Type B pancreatic cell (in vitro differentiated cells): ENCODE measurements around the gene CNOT1. TPM values are rescaled to one million over a fixed set of nuclear protein-coding genes. Genes with fewer than 3 reads are reported as not detected.
A peak's percentile ranks its signal among the peaks of the same experiment; 100 is the strongest.
"Not testable (repeated sequence)": the region's sequence is repeated elsewhere in the genome, so short reads cannot be mapped to it uniquely, and the experiment has no call there.

Source experiments
- DNase-seq: peaks from one replicate; pipeline ENCODE4 v3.0.0; 2021; ENCODE audit warnings: mixed read lengths; ENCODE audit not compliant: unreplicated experiment; ENCODE audit errors: extremely low spot score
- H3K27ac Mint-ChIP-seq: 2 replicates; pipeline ENCODE4 v1.8.0; 2021; ENCODE audit warnings: mild to moderate bottlenecking, mixed read lengths
- H3K27me3 Mint-ChIP-seq: 2 replicates; pipeline ENCODE4 v1.8.0; 2021; ENCODE audit warnings: mixed read lengths
- H3K36me3 Mint-ChIP-seq: 2 replicates; pipeline ENCODE4 v1.8.0; 2021; ENCODE audit warnings: mixed read lengths
- H3K4me1 Mint-ChIP-seq: one replicate; pipeline ENCODE4 v1.8.0; 2021; ENCODE audit warnings: mixed read lengths; ENCODE audit not compliant: unreplicated experiment
- H3K4me3 Mint-ChIP-seq: 2 replicates; pipeline ENCODE4 v1.8.0; 2021; ENCODE audit warnings: mild to moderate bottlenecking, mixed read lengths
- H3K9me3 Mint-ChIP-seq: 2 replicates; pipeline ENCODE4 v1.8.0; 2021; ENCODE audit warnings: mixed read lengths
- total RNA-seq: library from RNA; stranded (reverse); gene quantifications from 2 replicates; pipeline ENCODE4 v1.2.1, GENCODE V29; 2021; ENCODE audit warnings: low replicate concordance
- TF ChIP-seq, protein P1 (sequence below): fragments of 200-600 bp; sonication (generic); conservative IDR thresholded peaks from 2 replicates; pipeline ENCODE4 v1.5.0; 2021; ENCODE audit warnings: antibody characterized with exemption, mild to moderate bottlenecking

Gene CNOT1
- total RNA-seq, 1 donor from 2014 or later, result 216 TPM

DNA sequence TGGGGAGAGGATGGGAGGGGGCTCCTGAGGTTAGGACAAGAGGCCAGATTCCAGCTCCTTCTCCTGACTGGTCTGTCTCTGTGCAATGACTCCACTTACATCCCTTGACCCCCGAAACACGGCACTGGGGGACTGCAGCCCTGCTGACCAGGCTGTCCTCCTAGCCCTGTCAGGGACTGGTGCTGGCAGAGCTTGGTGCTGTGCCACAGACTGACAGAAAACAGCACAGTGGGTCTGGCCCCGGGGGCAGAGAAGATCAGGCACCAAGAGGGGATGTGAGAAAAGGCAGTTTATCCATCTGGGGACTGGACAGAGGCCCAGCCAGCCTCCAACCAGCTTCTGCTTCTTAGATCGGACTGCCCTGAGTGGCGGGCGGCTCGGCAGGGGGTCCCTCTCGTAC, 35.6 kb upstream of the CNOT1 start:
- no peak overlapping the region for H3K4me3 Mint-ChIP-seq
- H3K36me3 Mint-ChIP-seq, result peaks cover 7% of the 10 kb centered on the region
- H3K27me3 Mint-ChIP-seq, result no peaks in the 10 kb centered on the region
- no peak overlapping the region for H3K27ac Mint-ChIP-seq
- TF ChIP-seq, protein P1, sequence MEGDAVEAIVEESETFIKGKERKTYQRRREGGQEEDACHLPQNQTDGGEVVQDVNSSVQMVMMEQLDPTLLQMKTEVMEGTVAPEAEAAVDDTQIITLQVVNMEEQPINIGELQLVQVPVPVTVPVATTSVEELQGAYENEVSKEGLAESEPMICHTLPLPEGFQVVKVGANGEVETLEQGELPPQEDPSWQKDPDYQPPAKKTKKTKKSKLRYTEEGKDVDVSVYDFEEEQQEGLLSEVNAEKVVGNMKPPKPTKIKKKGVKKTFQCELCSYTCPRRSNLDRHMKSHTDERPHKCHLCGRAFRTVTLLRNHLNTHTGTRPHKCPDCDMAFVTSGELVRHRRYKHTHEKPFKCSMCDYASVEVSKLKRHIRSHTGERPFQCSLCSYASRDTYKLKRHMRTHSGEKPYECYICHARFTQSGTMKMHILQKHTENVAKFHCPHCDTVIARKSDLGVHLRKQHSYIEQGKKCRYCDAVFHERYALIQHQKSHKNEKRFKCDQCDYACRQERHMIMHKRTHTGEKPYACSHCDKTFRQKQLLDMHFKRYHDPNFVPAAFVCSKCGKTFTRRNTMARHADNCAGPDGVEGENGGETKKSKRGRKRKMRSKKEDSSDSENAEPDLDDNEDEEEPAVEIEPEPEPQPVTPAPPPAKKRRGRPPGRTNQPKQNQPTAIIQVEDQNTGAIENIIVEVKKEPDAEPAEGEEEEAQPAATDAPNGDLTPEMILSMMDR, result no peak
- H3K4me1 Mint-ChIP-seq, result peaks cover 4% of the 10 kb centered on the region
- no peaks in the 10 kb centered on the region for H3K9me3 Mint-ChIP-seq
- no peak for DNase-seq

DNA sequence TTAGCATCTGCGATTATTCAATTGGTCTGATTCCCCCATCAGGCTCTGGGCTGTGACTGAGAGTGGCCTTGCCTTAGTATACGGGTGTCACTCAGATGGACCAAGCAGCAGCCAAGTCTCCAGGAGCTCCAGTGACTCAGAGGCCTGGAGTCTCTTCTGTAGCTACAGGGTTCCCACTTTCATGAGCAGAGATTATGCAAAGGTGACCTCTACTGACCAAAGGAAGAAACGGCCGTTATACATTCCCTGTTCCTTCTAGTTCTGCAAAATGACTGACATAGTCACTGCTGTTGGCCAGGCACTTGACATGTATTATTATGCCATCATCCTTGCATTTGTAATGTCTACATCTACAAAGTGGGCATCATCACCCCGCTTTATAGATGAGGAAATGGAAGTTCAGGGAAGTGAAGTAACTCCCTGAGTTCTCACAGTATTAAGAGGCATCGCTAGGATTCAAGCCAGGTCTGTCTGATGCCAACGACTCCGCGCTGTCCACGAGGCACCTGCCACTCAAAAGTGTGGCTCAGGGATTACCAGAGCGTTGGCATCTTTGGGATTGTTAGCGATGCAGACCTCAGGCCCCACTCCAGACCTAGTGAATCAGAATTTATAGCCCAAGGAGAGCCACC, 31.7 kb upstream of the CNOT1 start:
- Mint-ChIP-seq H3K9me3 (no peaks in the 10 kb centered on the region), H3K27ac (peak overlapping the region; percentile 53), H3K27me3 (no peaks in the 10 kb centered on the region)

DNA sequence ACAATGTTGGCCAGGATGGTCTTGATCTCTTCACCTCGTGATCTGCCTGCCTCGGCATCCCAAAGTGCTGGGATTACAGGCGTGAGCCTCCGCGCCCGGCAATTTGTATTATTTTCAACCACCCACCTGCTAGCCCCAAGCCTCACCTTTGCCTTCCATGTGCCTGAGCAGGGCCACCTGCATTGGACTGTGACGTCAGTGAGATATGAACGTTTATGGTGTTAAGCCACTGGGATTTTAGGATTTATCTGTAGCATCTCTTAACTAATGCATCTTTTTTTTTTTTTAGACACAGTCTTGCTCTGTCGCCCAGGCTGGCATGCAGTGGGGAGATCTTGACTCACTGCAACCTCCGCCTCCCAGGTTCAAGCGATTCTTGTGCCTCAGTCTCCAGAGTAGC, 30.3 kb upstream of the CNOT1 start:
- H3K9me3 Mint-ChIP-seq, H3K4me3 Mint-ChIP-seq, H3K36me3 Mint-ChIP-seq, DNase-seq, H3K4me1 Mint-ChIP-seq, H3K27ac Mint-ChIP-seq, H3K27me3 Mint-ChIP-seq: not testable (repeated sequence)

More for the DNA sequence above, 31.7 kb upstream of the CNOT1 start:
- H3K4me3 Mint-ChIP-seq, result no peak overlapping the region
- H3K36me3 Mint-ChIP-seq, result no peaks in the 10 kb centered on the region
- DNase-seq, result no peak
- peaks cover 4% of the 10 kb centered on the region for H3K4me1 Mint-ChIP-seq
- TF ChIP-seq, protein P1, result peak; percentile 76

DNA sequence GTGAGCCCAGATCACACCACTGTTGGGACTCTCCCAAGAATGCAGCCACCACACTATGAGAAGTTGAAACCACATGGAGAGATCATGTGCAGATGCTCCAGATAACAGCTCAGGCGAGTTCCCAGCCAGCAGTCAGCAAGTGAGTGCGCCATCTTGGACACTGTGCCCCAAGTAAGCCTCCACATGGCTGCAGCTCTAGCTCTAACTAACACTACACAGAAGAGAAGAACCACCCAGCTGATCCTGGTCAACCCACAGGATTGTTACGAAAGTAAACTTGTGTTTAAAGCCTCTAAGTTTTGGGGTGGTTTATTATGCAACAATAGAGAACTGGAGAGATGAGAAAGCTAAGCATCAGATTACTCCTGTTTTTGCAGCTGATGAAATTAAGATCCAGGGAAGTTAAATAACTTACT, 29.2 kb upstream of the CNOT1 start:
- Mint-ChIP-seq H3K4me3 (no peak overlapping the region), H3K9me3 (no peaks in the 10 kb centered on the region), H3K27me3 (no peaks in the 10 kb centered on the region), H3K36me3 (no peaks in the 10 kb centered on the region), H3K27ac (no peak overlapping the region), H3K4me1 (peaks cover 15% of the 10 kb centered on the region)
- no peak for DNase-seq
- TF ChIP-seq, protein P1, result no peak

DNA sequence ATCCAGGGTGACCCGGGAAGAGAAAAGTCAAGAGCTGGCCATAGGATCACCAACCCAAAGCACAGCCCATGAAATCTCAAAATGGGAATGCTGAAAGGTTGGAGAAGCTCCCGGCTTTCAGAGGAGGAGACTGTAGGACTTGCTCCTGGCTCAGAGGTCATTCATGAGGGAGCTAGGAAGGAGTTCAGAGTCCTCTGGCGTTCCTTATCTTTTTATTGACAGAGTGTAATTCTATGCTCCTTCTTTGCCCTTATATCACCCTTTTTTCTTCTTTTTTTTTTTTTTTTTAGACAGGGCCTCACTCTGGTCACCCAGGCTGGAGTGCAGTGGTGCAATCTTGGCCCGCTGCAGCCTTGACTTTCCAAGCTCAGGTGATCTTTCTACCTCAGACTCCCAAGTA, 27.3 kb upstream of the CNOT1 start:
- DNase-seq, result no peak
- Mint-ChIP-seq H3K4me3 (no peak overlapping the region), H3K27me3 (no peaks in the 10 kb centered on the region), H3K9me3 (no peaks in the 10 kb centered on the region), H3K36me3 (no peaks in the 10 kb centered on the region), H3K27ac (peak overlapping the region; percentile 46), H3K4me1 (peaks cover 15% of the 10 kb centered on the region)
- TF ChIP-seq, protein P1, result no peak

DNA sequence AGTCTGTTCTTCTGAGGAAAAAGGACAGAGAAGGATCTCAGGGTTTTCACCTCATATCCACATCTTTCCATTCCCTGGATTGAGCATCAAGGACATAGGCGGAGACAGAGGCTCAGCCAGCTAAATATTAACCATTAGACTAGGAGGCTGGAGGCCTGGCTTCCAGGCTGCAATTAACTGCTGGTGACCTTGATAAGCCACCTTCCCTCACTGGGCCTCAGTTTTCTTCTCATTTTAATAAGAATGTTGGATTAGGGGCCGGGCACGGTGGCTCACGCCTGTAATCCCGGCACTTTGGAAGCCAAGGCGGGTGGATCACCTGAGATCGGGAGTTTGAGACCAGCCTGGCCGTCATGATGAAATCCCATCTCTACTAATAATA, 25.6 kb upstream of the CNOT1 start:
- no peaks in the 10 kb centered on the region for H3K36me3 Mint-ChIP-seq
- TF ChIP-seq, protein P1, result no peak
- H3K4me3 Mint-ChIP-seq, result no peak overlapping the region
- H3K27me3 Mint-ChIP-seq, result no peaks in the 10 kb centered on the region
- no peaks in the 10 kb centered on the region for H3K9me3 Mint-ChIP-seq
- no peak for DNase-seq
- H3K27ac Mint-ChIP-seq, result no peak overlapping the region
- H3K4me1 Mint-ChIP-seq, result peaks cover 16% of the 10 kb centered on the region
